ENCODE data around the gene TXNRD2. TPM values are rescaled to one million over a fixed set of nuclear protein-coding genes. Genes with fewer than 3 reads are reported as not detected.

TXNRD2 gene
- total RNA-seq, 1 donor from 2014 or later: 50.4 TPM

DNA sequence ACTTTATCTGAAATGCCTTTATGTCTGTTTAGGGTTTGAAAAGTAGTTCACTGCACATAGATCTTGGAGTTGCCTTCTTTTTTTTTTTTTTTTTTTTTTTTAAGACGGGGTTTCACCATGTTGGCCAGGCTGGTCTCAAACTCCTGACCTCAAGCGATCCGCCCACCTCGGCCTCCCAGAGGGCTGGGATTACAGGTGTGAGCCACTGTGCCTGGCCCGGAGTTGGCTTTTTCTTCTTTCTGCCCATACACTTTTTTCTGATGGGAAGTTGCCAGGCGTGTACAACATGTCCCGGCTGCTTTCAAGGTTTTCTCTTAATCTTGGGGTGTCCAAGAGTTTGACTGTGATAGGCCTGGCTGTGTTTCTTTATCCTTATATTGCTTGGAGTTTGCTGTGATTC lies 74.0 kb downstream of the TXNRD2 start:
- no peak for TF ChIP-seq CTCF (IDR thresholded peaks at IDR 0.05; ENCODE audit: insufficient read depth, low read length, poor library complexity, severe bottlenecking)
- Histone ChIP-seq H3K27me3 (ENCODE audit: control insufficient read depth, insufficient read depth, low read length) (no peaks in the 10 kb centered on the region), H3K36me3 (ENCODE audit: control insufficient read depth, insufficient read depth, low read length) (no peaks in the 10 kb centered on the region), H3K4me3 (ENCODE audit: low read depth, low read length) (no peak overlapping the region)
- no peak for DNase-seq (ENCODE audit: low read depth)

DNA sequence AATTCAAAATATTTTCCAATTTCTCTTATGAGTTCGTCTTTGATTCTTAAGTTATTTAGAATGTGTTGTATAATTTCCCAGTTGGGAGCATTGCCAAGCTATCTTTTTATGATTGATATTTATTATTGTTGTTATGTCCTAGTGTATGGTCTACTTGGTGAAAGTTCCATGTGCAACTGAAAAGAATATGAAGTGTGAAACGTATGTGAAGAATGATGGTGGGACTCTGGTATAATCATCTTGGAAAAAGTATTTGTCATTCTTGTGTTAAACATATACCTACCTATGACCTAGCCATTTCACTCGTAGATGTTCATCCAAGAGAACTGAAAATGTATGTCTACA lies 75.0 kb downstream of the TXNRD2 start:
- TF ChIP-seq CTCF (IDR thresholded peaks at IDR 0.05; ENCODE audit: insufficient read depth, low read length, poor library complexity, severe bottlenecking): no peak
- Histone ChIP-seq H3K36me3 (ENCODE audit: control insufficient read depth, insufficient read depth, low read length) (no peaks in the 10 kb centered on the region), H3K27me3 (ENCODE audit: control insufficient read depth, insufficient read depth, low read length) (no peaks in the 10 kb centered on the region), H3K4me3 (ENCODE audit: low read depth, low read length) (no peak overlapping the region)
- DNase-seq (ENCODE audit: low read depth): no peak

DNA sequence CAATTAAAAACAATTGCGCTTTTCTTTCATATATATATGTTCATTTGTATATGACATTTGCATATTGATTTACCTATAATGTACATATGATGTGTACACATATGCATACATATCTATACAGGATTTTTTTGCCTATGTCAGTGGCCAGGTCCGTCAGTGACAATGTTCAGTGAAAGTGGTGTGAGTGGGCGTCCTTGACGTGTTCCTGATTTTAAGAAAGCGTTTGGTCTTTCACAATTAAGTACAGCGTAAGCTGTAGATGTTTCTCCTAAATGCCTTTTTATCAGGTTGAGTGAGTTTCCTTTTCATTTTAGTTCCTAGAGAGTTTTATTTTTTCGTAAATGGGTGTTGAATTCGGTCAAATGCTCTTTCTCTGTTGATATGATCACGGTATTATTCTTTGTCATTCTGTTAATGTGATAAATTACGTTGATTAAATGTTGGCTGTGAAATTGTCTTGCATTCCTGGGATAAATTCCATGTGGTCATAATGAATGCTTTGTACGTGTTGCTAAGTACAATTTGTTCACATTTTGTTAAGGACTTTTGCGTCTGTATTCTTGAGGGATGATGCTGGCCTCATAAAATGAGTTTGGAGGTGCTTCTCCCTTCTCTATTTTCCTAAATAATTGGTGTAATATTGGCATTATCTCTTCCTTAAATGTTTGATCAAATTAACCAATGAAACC lies 76.3 kb downstream of the TXNRD2 start:
- H3K4me3 ChIP-seq (ENCODE audit: low read depth, low read length): no peak overlapping the region
- DNase-seq (ENCODE audit: low read depth): no peak
- TF ChIP-seq CTCF (IDR thresholded peaks at IDR 0.05; ENCODE audit: insufficient read depth, low read length, poor library complexity, severe bottlenecking): no peak
- H3K36me3 ChIP-seq (ENCODE audit: control insufficient read depth, insufficient read depth, low read length): no peaks in the 10 kb centered on the region
- no peaks in the 10 kb centered on the region for H3K27me3 ChIP-seq (ENCODE audit: control insufficient read depth, insufficient read depth, low read length)

GRCh38 chr22:19864538-19865106 lies 77.0 kb downstream of the TXNRD2 start:
- no peak for DNase-seq (ENCODE audit: low read depth)
- TF ChIP-seq CTCF (IDR thresholded peaks at IDR 0.05; ENCODE audit: insufficient read depth, low read length, poor library complexity, severe bottlenecking): no peak
- Histone ChIP-seq H3K27me3 (ENCODE audit: control insufficient read depth, insufficient read depth, low read length) (no peaks in the 10 kb centered on the region), H3K4me3 (ENCODE audit: low read depth, low read length) (no peak overlapping the region), H3K36me3 (ENCODE audit: control insufficient read depth, insufficient read depth, low read length) (no peaks in the 10 kb centered on the region)

GRCh38 chr22:19863571-19863970 lies 78.0 kb downstream of the TXNRD2 start:
- no peaks in the 10 kb centered on the region for H3K27me3 ChIP-seq (ENCODE audit: control insufficient read depth, insufficient read depth, low read length)
- no peak overlapping the region for H3K4me3 ChIP-seq (ENCODE audit: low read depth, low read length)
- no peak for DNase-seq (ENCODE audit: low read depth)
- TF ChIP-seq CTCF (IDR thresholded peaks at IDR 0.05; ENCODE audit: insufficient read depth, low read length, poor library complexity, severe bottlenecking): no peak
- H3K36me3 ChIP-seq (ENCODE audit: control insufficient read depth, insufficient read depth, low read length): no peaks in the 10 kb centered on the region
